Measurements from ENCODE around the gene GRIP1.

GRIP1 gene

DNA sequence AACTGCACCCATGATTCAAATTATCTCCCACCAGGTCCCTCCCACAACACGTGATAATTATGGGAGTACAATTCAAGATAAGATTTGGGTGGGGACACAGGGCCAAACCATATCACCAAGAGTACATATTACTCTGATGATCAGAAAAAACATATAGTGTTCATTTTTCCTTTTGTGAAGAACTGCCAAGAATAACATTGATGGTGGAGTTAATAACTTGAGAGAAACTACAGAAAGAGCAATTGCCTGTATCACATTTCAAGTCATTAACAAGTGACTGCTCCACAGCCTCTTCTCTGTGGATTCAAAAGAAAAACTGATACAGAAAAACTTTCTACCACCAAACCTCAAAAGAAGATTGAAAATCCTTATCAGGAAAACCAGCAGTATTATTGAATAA, 34.7 kb downstream of the GRIP1 start:
- no peak for DNase-seq

DNA sequence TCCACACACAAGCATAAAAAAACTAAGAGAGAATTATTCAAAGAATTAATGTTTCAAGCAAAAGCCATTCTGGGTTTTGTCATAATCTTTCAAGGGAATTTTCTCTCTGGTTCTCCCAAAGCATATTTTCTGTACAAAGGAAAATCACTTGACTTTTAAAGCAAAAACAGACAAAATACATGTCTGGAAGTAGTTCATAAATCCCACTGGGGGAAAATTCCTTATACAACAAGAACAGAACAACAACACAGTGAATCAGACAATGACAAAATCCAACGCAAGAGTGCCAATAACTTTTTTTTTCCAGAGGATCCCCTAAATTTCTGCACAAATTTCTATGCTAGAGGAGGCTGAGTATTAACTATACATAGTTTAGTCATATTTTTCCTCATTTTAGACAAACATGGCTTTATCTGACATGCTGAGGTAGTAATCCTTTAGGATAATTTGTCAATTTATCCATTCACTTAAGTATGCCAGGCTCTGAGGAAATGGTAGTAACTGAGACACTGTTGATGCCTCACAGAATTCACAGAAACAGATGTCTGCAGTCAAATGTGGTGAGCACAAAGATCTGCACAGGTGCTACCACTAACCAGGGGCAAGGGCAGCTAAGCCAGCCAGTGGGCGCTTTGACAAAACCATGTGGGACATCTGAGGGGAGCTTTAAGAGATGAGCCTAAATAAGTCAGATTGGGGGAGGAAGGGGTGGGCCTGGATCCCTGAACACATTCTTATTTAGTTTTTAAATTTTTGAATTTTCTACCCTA, 38.0 kb downstream of the GRIP1 start:
- DNase-seq, result no peak

DNA sequence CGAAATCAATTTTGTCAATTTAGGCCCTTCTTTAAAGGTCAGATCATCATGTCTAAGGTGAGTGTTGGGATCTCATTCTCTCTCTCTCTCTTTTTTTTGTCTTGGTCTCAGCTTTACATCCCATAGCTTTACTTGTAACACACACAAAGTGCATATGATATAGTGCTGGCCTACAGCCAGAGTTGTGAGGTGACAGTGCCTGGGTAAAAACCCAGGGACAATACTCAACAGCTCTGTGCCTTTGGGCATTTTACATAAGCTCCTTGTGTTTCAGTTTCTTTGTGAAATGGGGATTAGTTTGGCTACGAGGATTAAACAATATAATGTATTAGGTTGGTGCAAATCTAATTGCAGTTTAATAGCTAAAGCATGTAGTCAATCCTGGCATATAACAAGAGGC, 40.2 kb downstream of the GRIP1 start:
- DNase-seq, result no peak

GRCh38 chr12:66637699-66638301, 41.1 kb downstream of the GRIP1 start:
- no peak for DNase-seq

GRCh38 chr12:66636771-66637170, 42.1 kb downstream of the GRIP1 start:
- no peak for DNase-seq

GRCh38 chr12:66633676-66634075, 45.2 kb downstream of the GRIP1 start:
- no peak for DNase-seq

GRCh38 chr12:66629138-66629870, 49.6 kb downstream of the GRIP1 start:
- DNase-seq, result no peak

- no peak for DNase-seq
These were observed 50.9 kb downstream of the GRIP1 start for GRCh38 chr12:66627988-66628317.

DNA sequence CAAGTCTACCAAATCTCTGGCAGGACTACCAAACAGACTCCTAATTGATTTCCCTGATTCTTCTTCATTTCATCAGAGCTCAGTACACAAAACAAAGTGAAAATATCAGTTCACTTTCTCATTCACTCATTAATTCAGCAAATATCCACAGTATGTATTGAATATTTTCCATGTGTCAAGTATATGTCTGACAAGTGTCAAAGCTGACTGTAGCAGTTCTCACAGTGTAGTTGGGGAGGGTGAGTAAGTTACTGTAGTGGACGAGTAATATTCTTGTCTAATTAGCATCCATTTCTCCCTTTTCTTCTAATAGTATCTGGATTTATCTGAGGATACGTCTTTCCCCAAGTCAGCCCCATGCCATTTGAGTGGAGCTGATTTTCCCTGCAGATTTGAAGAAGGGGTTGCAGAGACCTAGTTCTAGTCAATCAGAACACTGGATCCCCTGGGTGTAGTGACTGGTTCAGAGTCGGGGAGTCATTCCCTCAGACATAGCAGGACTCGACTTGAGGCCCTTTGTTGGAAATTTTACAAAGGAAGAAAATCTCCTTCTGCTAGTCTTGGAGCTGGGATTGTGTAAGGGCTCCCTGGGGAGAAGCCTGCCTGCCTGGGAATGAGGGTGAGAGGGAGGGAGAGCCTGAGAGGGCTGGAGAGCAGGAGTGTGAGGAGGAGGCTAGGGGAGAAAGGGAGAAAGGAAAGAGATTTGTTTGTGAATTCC, 51.4 kb downstream of the GRIP1 start:
- no peak for DNase-seq

GRCh38 chr12:66624806-66625205, 54.1 kb downstream of the GRIP1 start:
- DNase-seq, result no peak

DNA sequence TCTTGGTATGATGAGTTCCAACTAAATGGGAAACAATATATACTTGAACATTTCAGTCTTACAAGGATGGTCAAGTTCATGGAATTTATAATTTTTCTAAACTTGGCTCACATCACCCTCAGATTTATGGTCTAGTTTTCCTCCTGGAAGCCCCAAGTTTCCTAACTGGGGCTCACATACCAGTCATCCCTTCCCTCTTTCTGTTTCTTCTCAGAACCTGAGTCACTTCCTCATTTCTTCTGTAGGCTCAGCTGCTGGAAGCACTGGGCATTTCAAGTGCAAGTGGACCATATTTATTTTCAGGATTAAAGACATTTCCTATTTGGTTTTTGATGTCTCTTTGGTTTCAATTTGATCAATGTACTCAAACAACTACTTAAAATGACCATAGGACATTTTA, 55.4 kb downstream of the GRIP1 start:
- DNase-seq, result no peak

GRCh38 chr12:66620688-66621087, 58.2 kb downstream of the GRIP1 start:
- DNase-seq, result no peak

DNA sequence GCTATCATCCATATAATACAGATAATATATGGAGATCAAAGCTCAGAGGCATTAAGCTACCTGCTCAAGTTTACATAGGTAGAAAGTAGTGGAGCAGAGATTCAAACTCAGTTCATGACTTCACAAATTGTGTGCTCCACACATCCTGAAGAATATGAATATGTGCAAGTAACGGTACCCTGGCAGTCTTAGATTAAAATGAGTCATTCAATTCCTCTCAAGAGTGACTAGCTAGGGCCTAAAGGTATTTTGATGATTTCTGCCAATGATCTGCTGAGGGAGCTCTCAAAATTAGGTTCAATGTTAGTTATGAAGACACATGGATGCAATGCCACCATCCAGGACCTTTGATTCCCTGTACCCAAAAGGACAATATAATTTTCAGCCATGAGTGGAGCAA, 58.9 kb downstream of the GRIP1 start:
- DNase-seq, result no peak

DNA sequence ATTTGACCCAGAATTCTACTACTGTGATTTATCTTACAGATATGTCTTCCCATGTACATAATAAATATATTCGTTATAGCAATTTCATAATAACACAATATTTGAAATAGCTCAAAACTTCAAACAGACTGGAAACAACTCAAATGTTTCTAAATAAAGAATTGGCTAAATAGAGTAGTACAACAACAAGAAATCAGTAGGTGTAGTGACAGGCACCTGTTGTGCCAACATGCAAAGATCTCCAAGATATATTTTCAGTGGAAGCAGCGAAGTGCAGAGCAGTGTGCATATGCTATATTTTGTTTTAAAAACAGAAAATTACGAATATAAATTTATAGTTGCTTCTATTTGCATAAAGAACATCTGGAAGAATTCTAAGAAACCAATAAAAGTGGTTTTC, 60.9 kb downstream of the GRIP1 start:
- DNase-seq, result no peak

- DNase-seq, result no peak
These were observed 66.6 kb downstream of the GRIP1 start for GRCh38 chr12:66612090-66612775.

GRCh38 chr12:66607147-66607546, 71.7 kb downstream of the GRIP1 start:
- DNase-seq, result no peak

- no peak for DNase-seq
These were observed 73.6 kb downstream of the GRIP1 start for GRCh38 chr12:66605293-66605692.

- DNase-seq, result no peak
These were observed 74.8 kb downstream of the GRIP1 start for GRCh38 chr12:66603981-66604479.

- DNase-seq, result no peak
These were observed 75.4 kb downstream of the GRIP1 start for GRCh38 chr12:66603461-66603860.

GRCh38 chr12:66602483-66603143, 76.3 kb downstream of the GRIP1 start:
- no peak for DNase-seq

- DNase-seq, result no peak
These were observed 78.0 kb downstream of the GRIP1 start for GRCh38 chr12:66600903-66601302.

- no peak for DNase-seq
These were observed 79.1 kb downstream of the GRIP1 start for GRCh38 chr12:66599816-66600215.
